ENCODE data around the gene GRB14.

GRB14 gene

DNA sequence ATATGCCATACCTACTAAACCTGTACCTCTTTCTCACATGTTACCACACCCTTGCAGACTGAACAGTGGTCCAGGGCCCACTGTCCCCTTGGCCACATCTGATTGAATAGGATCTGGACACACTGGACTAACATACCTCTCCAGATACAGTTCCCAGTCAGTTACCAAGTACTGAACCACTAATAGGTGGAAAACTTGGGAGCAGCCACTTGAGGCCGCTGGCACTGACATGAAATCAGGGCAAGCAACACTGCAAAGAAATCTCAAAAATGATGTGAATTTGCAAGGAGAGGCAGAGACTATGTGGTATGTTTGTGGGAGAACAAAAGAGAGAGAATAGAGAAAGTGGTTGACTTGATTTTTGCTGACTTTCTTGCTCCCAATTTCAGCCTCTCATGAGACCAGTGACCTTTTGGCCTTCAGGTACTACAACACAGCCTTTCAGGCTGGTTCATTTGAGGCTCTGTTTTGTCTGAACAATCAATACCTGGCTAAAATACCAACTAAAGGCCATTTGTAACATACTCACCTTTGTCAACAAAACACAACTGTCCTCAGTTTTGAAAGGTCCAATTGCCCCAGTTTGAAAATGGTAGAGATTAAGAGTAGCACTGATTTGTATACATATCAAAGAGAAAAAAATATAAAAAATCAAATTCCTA lies 7.8 kb downstream of the GRB14 start:
- DNase-seq: no peak

GRCh38 chr2:164609790-164610189 lies 11.5 kb downstream of the GRB14 start:
- no peak for DNase-seq

DNA sequence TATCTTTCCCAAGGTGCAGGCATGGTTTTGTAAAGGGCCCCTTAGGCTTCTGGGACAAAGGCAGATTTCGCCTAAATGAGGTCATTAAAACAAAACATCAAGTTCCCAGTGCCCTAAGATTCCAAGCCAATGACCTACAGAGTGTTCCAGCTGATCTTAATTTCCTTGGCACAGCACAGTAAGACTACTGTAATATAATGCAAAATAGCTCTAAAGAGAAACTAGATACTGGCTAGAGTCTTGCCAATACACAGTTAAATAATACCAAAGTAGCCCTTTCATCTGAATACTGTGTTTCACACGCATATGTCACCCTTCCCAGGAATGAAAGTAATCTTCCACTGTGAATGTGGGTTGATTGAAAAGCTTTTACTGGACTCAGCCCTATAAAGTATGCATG lies 14.7 kb downstream of the GRB14 start:
- no peak for DNase-seq

DNA sequence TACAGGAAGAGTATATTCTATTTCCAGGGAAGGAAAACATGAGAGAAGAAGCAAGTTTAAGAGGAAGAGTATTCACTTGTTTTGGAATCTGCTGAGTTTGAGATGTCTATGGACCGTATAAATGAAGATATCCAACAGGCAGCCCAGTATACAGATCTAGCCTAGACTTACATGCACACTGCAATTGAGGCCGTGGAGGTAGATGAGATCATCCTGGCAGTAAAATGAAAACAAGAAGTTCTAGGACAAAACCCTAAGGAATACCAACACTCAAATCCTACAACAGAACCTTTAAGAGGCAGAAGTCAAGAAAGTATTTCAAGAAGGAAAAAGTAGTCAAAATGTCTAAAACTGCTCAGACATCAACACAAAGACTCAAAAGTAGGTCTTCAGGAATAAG lies 16.0 kb downstream of the GRB14 start:
- no peak for DNase-seq

DNA sequence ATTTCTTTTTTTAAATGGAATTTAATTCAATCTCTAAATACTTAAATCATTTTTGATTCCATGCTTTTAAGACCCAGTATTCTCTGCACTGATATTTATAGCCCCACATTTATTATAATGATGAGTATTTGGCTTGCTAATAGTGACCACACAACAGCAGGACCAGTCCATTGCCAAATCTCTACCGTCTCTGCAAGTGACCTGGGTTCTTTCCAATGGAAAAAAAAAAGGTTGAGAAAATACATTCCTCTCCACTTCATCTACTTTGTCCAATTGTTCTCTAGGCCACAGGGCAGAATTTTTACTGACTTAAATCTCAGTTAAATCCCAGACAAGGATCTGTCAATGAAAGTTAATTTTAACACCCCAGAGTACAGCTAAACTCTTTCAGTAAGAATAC lies 20.5 kb downstream of the GRB14 start:
- no peak for DNase-seq

GRCh38 chr2:164599954-164600589 lies 21.2 kb downstream of the GRB14 start:
- peak; percentile 55 for DNase-seq

DNA sequence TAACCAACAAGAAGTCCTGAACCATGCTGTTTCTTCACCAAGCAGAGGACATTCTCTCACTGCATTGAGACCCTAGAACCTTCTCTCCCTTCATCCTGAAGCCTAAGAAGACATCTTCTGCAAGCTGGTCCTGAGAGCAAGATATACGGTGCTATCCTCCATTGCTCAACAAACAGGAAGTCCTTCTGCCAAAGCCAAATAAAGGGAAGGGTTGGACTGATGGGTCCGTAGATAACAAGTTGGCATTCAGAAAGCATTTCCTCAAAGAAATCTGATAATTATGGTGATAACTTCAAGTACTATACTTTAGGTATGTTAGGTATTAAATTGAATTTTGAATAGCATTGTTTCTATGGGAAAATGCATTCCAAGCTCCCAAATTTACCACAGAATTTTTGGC lies 23.3 kb downstream of the GRB14 start:
- no peak for DNase-seq

DNA sequence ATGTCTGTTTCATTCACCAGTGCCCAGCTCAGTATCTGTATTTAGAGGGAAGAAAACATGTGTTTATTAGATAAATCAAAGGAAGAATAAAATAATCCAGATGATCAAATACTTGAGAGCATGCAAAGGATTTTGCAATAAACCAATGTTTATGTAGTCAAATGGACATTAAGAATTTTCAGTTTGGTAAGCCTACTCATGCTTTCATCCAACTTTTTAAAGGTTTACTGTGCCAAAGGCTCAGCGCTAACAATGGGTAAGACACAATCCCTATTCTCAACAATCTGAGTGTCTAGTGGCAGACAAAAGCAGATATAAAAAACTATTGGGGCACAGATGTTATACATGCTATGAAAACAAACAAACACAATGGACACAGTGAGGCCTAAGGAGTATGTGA lies 26.3 kb downstream of the GRB14 start:
- DNase-seq: no peak

DNA sequence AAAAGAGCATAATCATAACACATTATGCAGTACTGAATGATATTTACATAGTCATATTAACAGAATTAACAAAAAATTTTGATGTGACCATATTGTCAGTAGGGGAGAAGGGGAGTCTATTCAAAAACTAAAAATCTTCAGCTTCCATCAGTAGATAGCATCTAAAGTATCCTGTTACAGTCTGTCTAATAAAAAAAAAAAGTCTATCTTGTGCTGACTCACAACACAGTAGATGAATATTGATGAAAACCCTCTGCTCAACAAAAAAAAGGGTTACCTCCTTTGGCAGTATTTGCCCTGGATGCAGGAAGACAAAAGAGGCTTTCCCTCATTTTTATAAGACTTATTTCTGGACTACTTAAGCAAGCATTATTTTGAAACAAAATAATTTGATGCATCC lies 27.3 kb downstream of the GRB14 start:
- no peak for DNase-seq

- no peak for DNase-seq
Measured at GRCh38 chr2:164593541-164593940, 27.7 kb downstream of the GRB14 start.

DNA sequence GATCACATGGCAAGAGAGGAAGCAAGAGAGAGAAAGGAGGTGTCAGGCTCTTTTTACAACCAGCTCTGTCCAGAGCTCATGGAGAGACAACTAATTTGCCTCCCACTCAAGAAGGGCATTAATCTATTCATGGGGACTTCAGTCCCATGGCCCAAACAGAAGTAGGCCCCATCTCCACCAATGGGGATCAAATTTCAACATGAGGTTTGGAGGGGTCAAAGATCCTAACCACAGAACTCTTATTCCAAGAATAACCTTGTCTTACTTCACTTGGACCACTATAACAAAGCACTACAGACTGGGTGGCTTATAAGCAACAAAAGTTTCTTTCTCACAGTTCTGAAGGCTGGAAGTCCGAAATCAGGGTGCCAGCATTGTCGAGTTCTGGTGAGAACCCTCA lies 31.8 kb downstream of the GRB14 start:
- DNase-seq: no peak

DNA sequence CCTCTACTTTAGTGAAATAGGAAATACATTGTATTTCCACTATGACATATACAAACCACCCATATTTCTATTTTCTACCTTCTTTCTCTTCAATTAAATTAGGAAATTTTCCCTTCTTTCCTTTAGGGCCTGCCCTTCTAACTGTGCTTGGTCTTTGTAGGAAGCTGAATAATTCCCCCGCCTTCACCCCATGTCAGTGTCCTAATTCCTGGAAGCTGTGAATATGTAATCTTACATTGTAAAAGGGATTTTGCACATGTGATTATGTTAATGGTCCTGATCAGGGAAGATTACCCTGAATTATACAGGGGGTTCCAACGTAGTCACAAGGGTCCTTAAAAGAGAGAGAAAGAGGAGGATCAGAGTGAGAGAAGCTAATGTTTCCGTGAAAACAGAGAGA lies 40.2 kb downstream of the GRB14 start:
- no peak for DNase-seq

GRCh38 chr2:164574931-164575330 lies 46.4 kb downstream of the GRB14 start:
- no peak for DNase-seq

DNA sequence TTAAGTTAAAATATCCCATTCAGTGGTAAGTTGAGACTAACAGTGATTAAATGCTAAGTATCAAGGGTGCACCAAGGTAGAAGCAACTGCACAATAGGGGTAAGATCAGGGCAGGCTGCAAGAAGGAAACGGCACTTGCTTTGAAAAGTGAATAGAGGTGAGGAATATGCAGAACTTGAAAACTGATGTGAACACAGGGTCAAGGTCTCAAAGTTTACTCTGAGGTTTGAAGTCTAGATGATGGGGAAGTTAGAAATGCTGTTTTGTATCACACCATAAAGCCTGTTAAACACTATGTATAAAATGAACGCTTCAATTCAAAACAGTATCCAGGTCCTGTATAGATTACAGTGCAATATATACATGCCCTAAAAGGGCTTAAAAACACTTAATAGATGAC lies 50.8 kb downstream of the GRB14 start:
- DNase-seq: no peak

DNA sequence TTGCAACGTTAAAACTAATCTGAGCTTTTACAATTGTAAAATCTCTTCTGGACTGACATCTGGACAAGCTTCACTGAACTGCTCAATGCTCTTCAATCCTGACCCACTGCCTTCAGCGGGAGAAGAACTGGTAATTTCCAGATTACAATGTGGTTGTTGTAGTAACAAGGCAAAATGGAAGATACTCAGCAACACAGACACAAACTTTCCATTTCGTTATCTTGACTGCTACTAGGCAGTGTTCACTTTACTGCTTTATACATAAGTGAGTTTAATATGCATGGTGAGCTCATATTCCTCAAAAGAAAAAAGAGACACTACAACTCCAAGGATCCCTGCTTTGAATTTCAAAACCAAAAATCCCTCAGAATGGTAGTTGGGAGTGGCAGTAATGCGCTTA lies 51.9 kb downstream of the GRB14 start:
- DNase-seq: no peak

DNA sequence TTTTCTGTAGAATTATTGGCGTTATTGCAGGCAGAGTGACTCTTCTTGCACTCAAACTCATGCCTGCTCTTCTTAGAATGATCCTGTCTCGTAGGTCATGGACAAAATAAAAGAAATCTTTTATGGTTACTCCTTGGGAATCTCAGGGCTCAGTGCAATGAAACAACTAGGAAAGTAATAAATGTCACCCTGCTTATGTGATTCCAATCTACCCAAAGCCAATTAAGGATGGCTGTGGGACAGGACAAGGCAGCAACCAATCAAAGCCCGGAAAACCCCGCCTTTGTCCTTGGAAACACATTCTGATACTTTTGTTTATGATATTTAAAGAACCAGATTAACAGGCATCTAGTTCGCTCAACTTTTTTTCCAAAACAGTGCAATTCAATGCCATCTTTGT lies 53.0 kb downstream of the GRB14 start:
- no peak for DNase-seq

GRCh38 chr2:164567335-164567989 lies 53.8 kb downstream of the GRB14 start:
- no peak for DNase-seq

DNA sequence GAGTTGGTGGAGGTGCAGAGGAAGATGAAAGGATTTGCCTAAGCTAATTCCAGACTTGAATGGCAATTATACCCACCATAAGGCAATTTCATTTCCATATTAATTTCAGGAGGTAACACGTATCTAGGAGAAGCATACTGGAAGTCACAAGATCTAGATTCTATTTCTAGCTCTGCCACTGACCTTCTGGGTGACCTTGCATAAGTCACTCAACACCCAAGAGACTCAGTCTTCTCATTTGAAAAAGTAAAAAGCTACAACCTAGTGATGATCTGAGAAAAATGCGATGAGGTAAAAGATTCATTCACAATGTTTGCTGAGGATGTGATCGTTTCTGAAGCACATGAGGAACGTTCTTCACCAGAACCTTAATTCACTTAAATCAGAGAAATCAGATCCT lies 55.9 kb downstream of the GRB14 start:
- no peak for DNase-seq

- DNase-seq: no peak
Measured at GRCh38 chr2:164562666-164563065, 58.6 kb downstream of the GRB14 start.

DNA sequence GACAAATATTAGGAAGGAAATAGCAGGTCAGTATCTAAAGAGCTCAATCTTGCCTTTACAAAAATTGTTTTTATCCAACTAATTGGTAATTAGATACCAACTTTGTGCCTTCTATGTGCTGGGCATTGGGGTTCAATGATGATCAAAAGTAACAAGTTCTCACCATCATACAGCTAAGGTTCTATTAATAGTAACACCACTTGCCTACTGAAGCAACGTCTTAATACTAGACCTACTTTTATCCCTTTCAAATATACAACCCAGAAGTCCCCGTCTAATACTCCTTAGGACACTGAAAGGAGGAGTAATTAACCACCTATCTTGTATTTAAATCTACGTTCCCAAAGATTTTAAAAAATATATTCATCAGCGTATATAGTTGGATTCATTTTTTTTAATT lies 59.3 kb downstream of the GRB14 start:
- DNase-seq: no peak

DNA sequence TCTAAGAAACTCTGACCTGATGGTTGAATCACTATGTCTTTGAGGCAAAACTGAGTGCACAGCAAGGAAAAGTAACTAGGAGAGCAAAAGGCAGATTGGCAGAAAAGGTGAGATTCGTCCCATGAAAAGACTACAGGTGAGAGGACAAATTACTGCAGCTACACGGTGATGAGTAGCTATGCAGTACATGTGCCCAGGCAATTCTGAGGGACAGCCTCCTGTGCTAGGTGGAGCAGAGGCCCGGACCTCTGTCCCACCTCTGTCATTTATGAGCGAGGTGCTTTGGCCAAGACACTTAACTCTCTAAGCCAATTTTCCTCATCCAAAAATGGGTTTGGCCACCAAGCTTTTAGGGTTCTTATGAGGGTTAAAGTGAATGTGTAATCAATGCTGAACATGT lies 59.9 kb downstream of the GRB14 start:
- DNase-seq: no peak

- no peak for DNase-seq
Measured at GRCh38 chr2:164560902-164561301, 60.4 kb downstream of the GRB14 start.

- DNase-seq: no peak
Measured at GRCh38 chr2:164560181-164560792, 61.0 kb downstream of the GRB14 start.

GRCh38 chr2:164558450-164558849 lies 62.8 kb downstream of the GRB14 start:
- no peak for DNase-seq

Data from NCI-H146 (cell line).